H1 (cell line): ENCODE measurements around the gene SPC25. TPM values are rescaled to one million over a fixed set of nuclear protein-coding genes. Genes with fewer than 3 reads are reported as not detected.

Experiments used
- ASH2L ChIP-seq: fragments of 200-600, 300-600 bp; sonication (generic); IDR thresholded peaks from one replicate; pipeline ENCODE4 v1.7.1; 2017; ENCODE audit warnings: low read length
- CHD2 ChIP-seq: IDR thresholded peaks from 2 replicates; pipeline ENCODE4 v1.6.1; 2012; ENCODE audit warnings: low read length, improper control_type of control experiment
- CREB1 ChIP-seq: IDR thresholded peaks from 2 replicates; pipeline ENCODE4 v1.6.1; 2012; ENCODE audit warnings: inconsistent platforms
- EP300 ChIP-seq, 2 experiments: IDR thresholded peaks; 1 replicate in 1 of 2; 2 replicates in 1 of 2; pipeline ENCODE4 v1.6.1; 2011 to 2012; ENCODE audit warnings: low read depth in 2 of 2, low read length in 2 of 2, mild to moderate bottlenecking in 2 of 2, borderline replicate concordance in 1 of 2, inconsistent platforms in 1 of 2, moderate library complexity in 1 of 2
- EZH2 ChIP-seq: fragments of 200-600 bp; sonication (generic); IDR thresholded peaks from 2 replicates; pipeline ENCODE4 v1.7.1; 2012; ENCODE audit warnings: low read depth, mild to moderate bottlenecking, moderate library complexity, low read length, inconsistent platforms; ENCODE audit not compliant: severe bottlenecking
- FOSL1 ChIP-seq: IDR thresholded peaks from 2 replicates; pipeline ENCODE4 v1.6.1; 2011; ENCODE audit warnings: mild to moderate bottlenecking, low read depth, low read length, moderate library complexity; ENCODE audit not compliant: insufficient read depth
- HDAC2 ChIP-seq, 2 experiments: fragments of 300-600 bp in 1 of 2; sonication (generic) in 1 of 2; IDR thresholded peaks; 2 replicates each; pipeline ENCODE4 v1.6.1; 2011 to 2012; ENCODE audit warnings: low read depth in 2 of 2, low read length in 2 of 2, mild to moderate bottlenecking in 2 of 2, moderate library complexity in 2 of 2, borderline replicate concordance in 1 of 2, inconsistent platforms in 1 of 2
- POLR2A ChIP-seq, 2 experiments: IDR thresholded peaks; 1 replicate in 1 of 2; 2 replicates in 1 of 2; pipeline ENCODE4 v1.6.1; 2011; ENCODE audit warnings: low read depth in 2 of 2, low read length in 2 of 2, mild to moderate bottlenecking in 2 of 2; ENCODE audit errors: control extremely low read depth in 1 of 2
- RBBP5 ChIP-seq: IDR thresholded peaks from 2 replicates; pipeline ENCODE4 v1.7.1; 2012; ENCODE audit warnings: low read depth, mild to moderate bottlenecking, inconsistent platforms, low read length, moderate library complexity, borderline replicate concordance
- SAP30 ChIP-seq: fragments of 300-600 bp; sonication (generic); IDR thresholded peaks from 2 replicates; pipeline ENCODE4 v1.7.1; 2012; ENCODE audit warnings: low read length, moderate library complexity, mild to moderate bottlenecking, inconsistent platforms; ENCODE audit not compliant: insufficient read depth, insufficient replicate concordance
- SP2 ChIP-seq: IDR thresholded peaks from 2 replicates; pipeline ENCODE4 v1.6.1; 2012; ENCODE audit warnings: mild to moderate bottlenecking, low read length, inconsistent platforms
- ZNF274 ChIP-seq: IDR thresholded peaks from 2 replicates; pipeline ENCODE4 v1.7.0; 2012; ENCODE audit warnings: low read length, borderline replicate concordance; ENCODE audit errors: extremely low read depth
- polyA plus RNA-seq, 7 experiments: library from polyadenylated mRNA; depleted of rRNA in 3 of 7; stranded (reverse) in 5 of 7; unstranded in 2 of 7; fragments of >200 nt in 5 of 7; fragments of 200-250 nt in 2 of 7; gene quantifications; 1 replicate in 5 of 7; 2 replicates in 1 of 7; 4 replicates in 1 of 7; pipeline versions ENCODE4 v1.2.1 to v1.2.3, GENCODE V29; 2011 to 2013; ENCODE audit warnings: missing spikeins in 2 of 7, mixed read lengths in 2 of 7
- total RNA-seq: library from RNA; stranded (reverse); fragmentation: NEBNext Ultra II Directional; extraction: Animal tissue kit (Norgen Biotek cat#: 25700); gene quantifications from 2 replicates; pipeline ENCODE4 v1.2.1, GENCODE V29; 2021
- TF ChIP-seq, protein P1 (sequence below), 3 experiments: IDR thresholded peaks; 1 replicate in 2 of 3; 2 replicates in 1 of 3; pipeline versions ENCODE4 v1.5.1 to v1.6.1; 2011; ENCODE audit warnings: low read length in 3 of 3, mild to moderate bottlenecking in 3 of 3, inconsistent platforms in 2 of 3, low read depth in 1 of 3, moderate library complexity in 1 of 3; ENCODE audit not compliant: insufficient read depth in 1 of 3; ENCODE audit errors: control extremely low read depth in 1 of 3

Gene SPC25
- total and polyA plus RNA-seq, 2 of the 8 experiments (the other 6 are each of a cell fraction or from before 2014, with no cell fraction given): 21.0 to 34.7 TPM

DNA sequence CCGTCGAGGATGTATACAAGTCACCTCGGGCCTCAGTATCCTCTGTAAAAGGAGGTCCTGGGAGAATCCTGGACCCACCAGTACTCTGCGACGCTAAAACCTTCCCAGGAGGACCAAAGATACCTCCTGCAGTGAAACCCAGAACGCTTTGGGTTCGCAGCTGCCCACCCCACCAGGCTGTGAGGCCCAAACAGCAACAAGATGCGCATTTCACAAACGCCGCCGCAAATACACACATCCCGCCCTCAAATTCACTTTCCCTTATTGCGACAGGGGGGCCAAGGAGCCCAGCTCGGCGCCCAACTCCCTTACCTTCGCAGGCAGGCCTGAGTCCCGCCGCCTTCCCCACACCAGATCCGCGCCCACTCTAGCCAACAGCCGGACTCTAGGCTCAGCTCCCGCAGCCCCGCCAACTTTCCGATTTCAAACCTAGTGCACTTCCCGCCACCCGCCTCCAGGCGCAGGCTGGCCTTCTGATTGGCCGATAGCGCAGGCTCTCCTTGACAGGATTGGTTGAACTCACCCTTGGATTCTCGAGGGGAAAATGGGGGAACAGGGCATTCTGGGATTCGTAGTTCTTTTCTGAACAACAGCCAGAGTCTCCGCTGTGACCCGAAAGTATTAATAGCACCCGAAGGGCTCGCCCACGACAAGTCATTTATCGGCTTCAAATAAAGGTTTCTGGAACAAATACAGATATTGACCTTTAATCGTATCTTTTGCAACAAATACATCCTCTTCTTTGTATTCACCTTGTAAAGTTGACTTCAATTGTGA lies at the start of gene SPC25 (continued):
- TF ChIP-seq, protein P1, sequence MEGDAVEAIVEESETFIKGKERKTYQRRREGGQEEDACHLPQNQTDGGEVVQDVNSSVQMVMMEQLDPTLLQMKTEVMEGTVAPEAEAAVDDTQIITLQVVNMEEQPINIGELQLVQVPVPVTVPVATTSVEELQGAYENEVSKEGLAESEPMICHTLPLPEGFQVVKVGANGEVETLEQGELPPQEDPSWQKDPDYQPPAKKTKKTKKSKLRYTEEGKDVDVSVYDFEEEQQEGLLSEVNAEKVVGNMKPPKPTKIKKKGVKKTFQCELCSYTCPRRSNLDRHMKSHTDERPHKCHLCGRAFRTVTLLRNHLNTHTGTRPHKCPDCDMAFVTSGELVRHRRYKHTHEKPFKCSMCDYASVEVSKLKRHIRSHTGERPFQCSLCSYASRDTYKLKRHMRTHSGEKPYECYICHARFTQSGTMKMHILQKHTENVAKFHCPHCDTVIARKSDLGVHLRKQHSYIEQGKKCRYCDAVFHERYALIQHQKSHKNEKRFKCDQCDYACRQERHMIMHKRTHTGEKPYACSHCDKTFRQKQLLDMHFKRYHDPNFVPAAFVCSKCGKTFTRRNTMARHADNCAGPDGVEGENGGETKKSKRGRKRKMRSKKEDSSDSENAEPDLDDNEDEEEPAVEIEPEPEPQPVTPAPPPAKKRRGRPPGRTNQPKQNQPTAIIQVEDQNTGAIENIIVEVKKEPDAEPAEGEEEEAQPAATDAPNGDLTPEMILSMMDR (IDR thresholded peaks at IDR 0.05; ENCODE audit: control extremely low read depth in 1 of 3, insufficient read depth in 1 of 3, low read depth in 1 of 3, low read length in 3 of 3): peak in 1 of 3 experiments; percentile 5; a peak in 1 of 4 replicates
- no peak for TF ChIP-seq ZNF274
- peak in 1 of 2 experiments; percentile 97; a peak in 2 of 4 replicates for TF ChIP-seq HDAC2 (IDR thresholded peaks at IDR 0.05; ENCODE audit: borderline replicate concordance in 1 of 2, low read depth in 2 of 2, low read length in 2 of 2)
- TF ChIP-seq CREB1: peak; percentile 25; the same call in 1 of the 2 replicates
- TF ChIP-seq CHD2: peak; percentile 91
- no peak for TF ChIP-seq EP300 (IDR thresholded peaks at IDR 0.05; ENCODE audit: borderline replicate concordance in 1 of 2, low read depth in 2 of 2, low read length in 2 of 2)
- TF ChIP-seq SAP30: peak; percentile 93
- peak; percentile 42 for TF ChIP-seq ASH2L
- TF ChIP-seq RBBP5: no peak
- no peak for TF ChIP-seq FOSL1
- no peak; a peak in 1 of 3 replicates for TF ChIP-seq POLR2A (IDR thresholded peaks at IDR 0.05; ENCODE audit: control extremely low read depth in 1 of 2, low read depth in 2 of 2, low read length in 2 of 2)
- peak; percentile 51; the same call in 1 of the 2 replicates for TF ChIP-seq SP2
- TF ChIP-seq EZH2: no peak
